Measurements from ENCODE around the gene RNPEP. TPM values are rescaled to one million over a fixed set of nuclear protein-coding genes. Genes with fewer than 3 reads are reported as not detected.
"Not testable (repeated sequence)": the region's sequence is repeated elsewhere in the genome, so short reads cannot be mapped to it uniquely, and the experiment has no call there.

RNPEP gene
- total RNA-seq, 4 donors from 2014 or later = 33.0 to 49.0 (median 44.0) TPM

GRCh38 chr1:202046748-202047708 lies 64.6 kb downstream of the RNPEP start:
- intact Hi-C loops (cut with DNase I) = no loop called here
- TF ChIP-seq POLR2AphosphoS5 (IDR thresholded peaks at IDR 0.05) (no peak), CTCF (IDR thresholded peaks at IDR 0.05) (no peak), EP300 (IDR thresholded peaks at IDR 0.05) (no peak), POLR2A (IDR thresholded peaks at IDR 0.05; ENCODE audit: low read depth) (no peak)

GRCh38 chr1:202047977-202048376 lies 65.5 kb downstream of the RNPEP start:
- H3K27ac ChIP-seq (replicated peaks in 1 of 4) = no peak overlapping the region
- peaks cover 0 to 8% (median 0%) of the 10 kb centered on the region in 4 donors for H3K27me3 ChIP-seq
- H3K4me1 ChIP-seq = no peaks in the 10 kb centered on the region
- intact Hi-C loops (cut with DNase I) = no loop called here
- no peaks in the 10 kb centered on the region for H3K36me3 ChIP-seq
- TF ChIP-seq POLR2AphosphoS5 (IDR thresholded peaks at IDR 0.05) (no peak), CTCF (IDR thresholded peaks at IDR 0.05) (no peak), EP300 (IDR thresholded peaks at IDR 0.05) (no peak), POLR2A (IDR thresholded peaks at IDR 0.05; ENCODE audit: low read depth) (no peak)
- H3K4me3 ChIP-seq = no peak overlapping the region
- DNase-seq (ENCODE audit: extremely low spot score) = no peak
- WGBS = 90% methylated on average over 4 of the region's 4 CpGs
- no peaks in the 10 kb centered on the region for H3K9me3 ChIP-seq

More at GRCh38 chr1:202046748-202047708, 64.6 kb downstream of the RNPEP start:
- Histone ChIP-seq H3K9me3 (no peaks in the 10 kb centered on the region), H3K27ac (replicated peaks in 1 of 4) (no peak overlapping the region), H3K4me1 (no peaks in the 10 kb centered on the region), H3K4me3 (no peak overlapping the region), H3K27me3 (peaks cover 0 to 8% (median 0%) of the 10 kb centered on the region in 4 donors), H3K36me3 (no peaks in the 10 kb centered on the region)
- no peak for DNase-seq (ENCODE audit: extremely low spot score)
- WGBS = 71% methylated on average over 5 of the region's 5 CpGs

GRCh38 chr1:202049129-202049528 lies 66.7 kb downstream of the RNPEP start:
- no peaks in the 10 kb centered on the region for H3K9me3 ChIP-seq

GRCh38 chr1:202054094-202054493 lies 71.6 kb downstream of the RNPEP start:
- Histone ChIP-seq H3K36me3 (no peaks in the 10 kb centered on the region), H3K27ac (replicated peaks in 1 of 4) (no peak overlapping the region), H3K4me1 (peaks cover 0 to 3% (median 0%) of the 10 kb centered on the region in 4 donors), H3K4me3 (no peak overlapping the region), H3K27me3 (no peaks in the 10 kb centered on the region), H3K9me3 (no peaks in the 10 kb centered on the region)
- TF ChIP-seq POLR2A (IDR thresholded peaks at IDR 0.05; ENCODE audit: low read depth) (no peak), EP300 (IDR thresholded peaks at IDR 0.05) (no peak), POLR2AphosphoS5 (IDR thresholded peaks at IDR 0.05) (no peak), CTCF (IDR thresholded peaks at IDR 0.05) (no peak)
- WGBS = 91% methylated on average over 7 of the region's 7 CpGs
- intact Hi-C loops (cut with DNase I) = no loop called here
- no peak for DNase-seq (ENCODE audit: extremely low spot score)

More at GRCh38 chr1:202049129-202049528, 66.7 kb downstream of the RNPEP start:
- H3K27ac ChIP-seq (replicated peaks in 1 of 4) = no peak overlapping the region
- no peak for DNase-seq (ENCODE audit: extremely low spot score)
- no peaks in the 10 kb centered on the region for H3K4me1 ChIP-seq
- TF ChIP-seq POLR2AphosphoS5 (IDR thresholded peaks at IDR 0.05) (no peak), EP300 (IDR thresholded peaks at IDR 0.05) (no peak), POLR2A (IDR thresholded peaks at IDR 0.05; ENCODE audit: low read depth) (no peak), CTCF (IDR thresholded peaks at IDR 0.05) (no peak)
- WGBS = 79% methylated on average over 5 of the region's 5 CpGs
- H3K36me3 ChIP-seq = no peaks in the 10 kb centered on the region
- intact Hi-C loops (cut with DNase I) = no loop called here
- H3K4me3 ChIP-seq = no peak overlapping the region
- H3K27me3 ChIP-seq = peaks cover 0 to 8% (median 0%) of the 10 kb centered on the region in 4 donors

- H3K9me3 ChIP-seq; DNase-seq (ENCODE audit: extremely low spot score); H3K27ac ChIP-seq (replicated peaks in 1 of 4); H3K4me3 ChIP-seq; H3K36me3 ChIP-seq; intact Hi-C loops (cut with DNase I); H3K4me1 ChIP-seq; H3K27me3 ChIP-seq: not testable (repeated sequence)
- 90% methylated on average over 4 of the region's 4 CpGs for WGBS
These were observed 72.2 kb downstream of the RNPEP start for GRCh38 chr1:202054673-202055072.

All from esophagus muscularis mucosa (tissue), 4 donors.